ENCODE data around the gene HAX1.

DNA sequence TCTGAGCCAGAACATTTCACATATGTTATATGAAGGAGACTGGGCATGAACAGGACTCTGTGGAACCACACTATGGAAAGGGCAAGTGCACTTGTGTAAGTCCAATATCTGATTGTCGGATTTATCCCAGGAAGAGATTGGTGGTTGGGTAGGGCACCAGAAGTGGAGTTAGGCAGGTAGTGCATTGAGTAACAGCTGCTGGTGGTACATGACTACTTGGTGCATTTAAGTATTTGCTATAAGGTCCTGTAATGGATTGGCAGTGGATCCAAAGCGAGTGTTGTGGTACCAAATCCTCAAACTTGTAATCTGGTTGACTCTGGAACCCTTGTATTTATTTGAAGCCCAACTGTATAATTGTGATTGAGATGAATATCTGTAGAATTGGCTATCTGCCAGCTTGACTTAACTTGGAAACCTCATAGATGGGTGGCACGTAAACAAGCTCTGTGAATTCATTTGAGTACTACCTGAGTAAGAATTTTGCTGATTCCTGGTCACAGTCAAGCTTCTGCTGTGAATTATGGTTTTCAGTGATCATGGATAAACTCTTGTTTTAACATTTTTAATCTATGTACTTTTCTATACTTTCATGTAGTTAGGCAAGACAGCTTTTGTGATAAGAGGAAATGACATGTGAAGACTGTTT lies 30.6 kb upstream of the HAX1 start:
- TF ChIP-seq, protein P1, sequence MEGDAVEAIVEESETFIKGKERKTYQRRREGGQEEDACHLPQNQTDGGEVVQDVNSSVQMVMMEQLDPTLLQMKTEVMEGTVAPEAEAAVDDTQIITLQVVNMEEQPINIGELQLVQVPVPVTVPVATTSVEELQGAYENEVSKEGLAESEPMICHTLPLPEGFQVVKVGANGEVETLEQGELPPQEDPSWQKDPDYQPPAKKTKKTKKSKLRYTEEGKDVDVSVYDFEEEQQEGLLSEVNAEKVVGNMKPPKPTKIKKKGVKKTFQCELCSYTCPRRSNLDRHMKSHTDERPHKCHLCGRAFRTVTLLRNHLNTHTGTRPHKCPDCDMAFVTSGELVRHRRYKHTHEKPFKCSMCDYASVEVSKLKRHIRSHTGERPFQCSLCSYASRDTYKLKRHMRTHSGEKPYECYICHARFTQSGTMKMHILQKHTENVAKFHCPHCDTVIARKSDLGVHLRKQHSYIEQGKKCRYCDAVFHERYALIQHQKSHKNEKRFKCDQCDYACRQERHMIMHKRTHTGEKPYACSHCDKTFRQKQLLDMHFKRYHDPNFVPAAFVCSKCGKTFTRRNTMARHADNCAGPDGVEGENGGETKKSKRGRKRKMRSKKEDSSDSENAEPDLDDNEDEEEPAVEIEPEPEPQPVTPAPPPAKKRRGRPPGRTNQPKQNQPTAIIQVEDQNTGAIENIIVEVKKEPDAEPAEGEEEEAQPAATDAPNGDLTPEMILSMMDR (IDR thresholded peaks at IDR 0.05; ENCODE audit: control extremely low read depth in 1 of 3, insufficient read depth in 1 of 3, low read depth in 1 of 3, low read length in 3 of 3): no peak
- no peak for TF ChIP-seq NRF1 (IDR thresholded peaks at IDR 0.05; ENCODE audit: low read depth, low read length)
- no peak for TF ChIP-seq HDAC6 (IDR thresholded peaks at IDR 0.05; ENCODE audit: low read depth, low read length)

Data from H1 (cell line).